HepG2 (cell line): ENCODE measurements around the gene TNIP1. TPM values are rescaled to one million over a fixed set of nuclear protein-coding genes. Genes with fewer than 3 reads are reported as not detected.
A peak's percentile ranks its signal among the peaks of the same experiment; 100 is the strongest.

Experiments used
- CBX5 ChIP-seq: sonication (generic); formaldehyde crosslinking; IDR thresholded peaks from 2 replicates; pipeline ENCODE4 v1.4.0; 2020; ENCODE audit warnings: missing genetic modification reagents, borderline replicate concordance
- CEBPG ChIP-seq: IDR thresholded peaks from 2 replicates; pipeline ENCODE4 v1.6.1; 2016
- GABPB1 ChIP-seq: IDR thresholded peaks from 2 replicates; pipeline ENCODE4 v1.6.1; 2016; ENCODE audit warnings: mild to moderate bottlenecking, missing genetic modification reagents, moderate library complexity, missing compliant biosample characterization
- MXD4 ChIP-seq: IDR thresholded peaks from 2 replicates; pipeline ENCODE4 v1.6.1; 2016; ENCODE audit warnings: mild to moderate bottlenecking, missing biosample characterization, missing genetic modification reagents
- MYC ChIP-seq: sonication (generic); formaldehyde crosslinking; IDR thresholded peaks from 2 replicates; pipeline ENCODE4 v1.9.0; 2021; ENCODE audit warnings: missing genetic modification reagents, borderline replicate concordance
- PCBP2 ChIP-seq: fragments of 200-400 bp; formaldehyde crosslinking; optimal IDR thresholded peaks from 2 replicates; pipeline ENCODE3; 2018; ENCODE audit warnings: low read length, low read depth; ENCODE audit not compliant: poor library complexity, severe bottlenecking
- SOX6 ChIP-seq, 2 experiments: fragments of 450-650 bp in 1 of 2; sonication (generic) in 1 of 2; formaldehyde crosslinking in 1 of 2; IDR thresholded peaks; 2 replicates each; pipeline versions ENCODE4 v1.4.0 to v1.6.1; 2017 to 2020; ENCODE audit warnings: antibody characterized with exemption in 1 of 2, mild to moderate bottlenecking in 1 of 2, missing genetic modification reagents in 1 of 2
- ZNF543 ChIP-seq: sonication (generic); formaldehyde crosslinking; IDR thresholded peaks from 2 replicates; pipeline ENCODE4 v1.4.0; 2020; ENCODE audit warnings: mild to moderate bottlenecking, missing genetic modification reagents
- ZNF557 ChIP-seq: sonication (generic); formaldehyde crosslinking; IDR thresholded peaks from 2 replicates; pipeline ENCODE4 v1.4.0; 2020; ENCODE audit warnings: missing genetic modification reagents
- ZNF749 ChIP-seq: sonication (generic); formaldehyde crosslinking; IDR thresholded peaks from 2 replicates; pipeline ENCODE4 v1.8.0; 2022; ENCODE audit warnings: mild to moderate bottlenecking, missing genetic modification reagents, moderate library complexity, borderline replicate concordance
- ZNF780A ChIP-seq: sonication (generic); formaldehyde crosslinking; IDR thresholded peaks from 2 replicates; pipeline ENCODE4 v1.8.0; 2022; ENCODE audit warnings: mild to moderate bottlenecking, missing genetic modification reagents, moderate library complexity
- polyA plus RNA-seq, 8 experiments: library from polyadenylated mRNA; depleted of rRNA in 3 of 8; stranded (reverse) in 7 of 8; unstranded in 1 of 8; fragments of >200 nt; fragmentation: Illumina TruSeq in 4 of 8; extraction: Trizol in 4 of 8; gene quantifications; 2 replicates each; pipeline versions ENCODE4 v1.2.1 to v1.2.3, GENCODE V29; 2011 to 2016; ENCODE audit warnings: low read depth in 4 of 8, missing spikeins in 1 of 8, mixed read lengths in 1 of 8; ENCODE audit not compliant: insufficient read depth in 1 of 8
- total RNA-seq, 5 experiments: library from RNA; depleted of rRNA; stranded (reverse); fragments of >200 nt; fragmentation: Illumina TruSeq; extraction: Trizol; gene quantifications; 2 replicates each; pipeline ENCODE4 v1.2.3, GENCODE V29; 2016; ENCODE audit warnings: low read depth in 1 of 5
- TF ChIP-seq, protein P1 (sequence below): sonication (generic); formaldehyde crosslinking; IDR thresholded peaks from 2 replicates; pipeline ENCODE4 v1.4.0; 2020; ENCODE audit warnings: missing genetic modification reagents
- TF ChIP-seq, protein P2 (sequence below): sonication (generic); formaldehyde crosslinking; IDR thresholded peaks from 2 replicates; pipeline ENCODE4 v1.4.0; 2020; ENCODE audit warnings: missing genetic modification reagents, mild to moderate bottlenecking, borderline replicate concordance
- TF ChIP-seq, protein P3 (sequence below): sonication (generic); formaldehyde crosslinking; IDR thresholded peaks from 2 replicates; pipeline ENCODE4 v1.4.0; 2020; ENCODE audit warnings: mild to moderate bottlenecking, missing genetic modification reagents
- TF ChIP-seq, protein P4 (sequence below): sonication (generic); IDR thresholded peaks from 2 replicates; pipeline ENCODE4 v1.6.1; 2016; ENCODE audit warnings: low read depth, borderline replicate concordance
- TF ChIP-seq, protein P5 (sequence below): IDR thresholded peaks from 2 replicates; pipeline ENCODE4 v1.6.1; 2016
- TF ChIP-seq, protein P6 (sequence below): sonication (generic); formaldehyde crosslinking; IDR thresholded peaks from 2 replicates; pipeline ENCODE4 v1.5.1; 2020; ENCODE audit warnings: mild to moderate bottlenecking, missing genetic modification reagents, borderline replicate concordance

The TNIP1 gene
- total and polyA plus RNA-seq, 2 of the 13 experiments (the other 11 are each of a cell fraction or from before 2014, with no cell fraction given) = 26.2 to 45.9 TPM

DNA sequence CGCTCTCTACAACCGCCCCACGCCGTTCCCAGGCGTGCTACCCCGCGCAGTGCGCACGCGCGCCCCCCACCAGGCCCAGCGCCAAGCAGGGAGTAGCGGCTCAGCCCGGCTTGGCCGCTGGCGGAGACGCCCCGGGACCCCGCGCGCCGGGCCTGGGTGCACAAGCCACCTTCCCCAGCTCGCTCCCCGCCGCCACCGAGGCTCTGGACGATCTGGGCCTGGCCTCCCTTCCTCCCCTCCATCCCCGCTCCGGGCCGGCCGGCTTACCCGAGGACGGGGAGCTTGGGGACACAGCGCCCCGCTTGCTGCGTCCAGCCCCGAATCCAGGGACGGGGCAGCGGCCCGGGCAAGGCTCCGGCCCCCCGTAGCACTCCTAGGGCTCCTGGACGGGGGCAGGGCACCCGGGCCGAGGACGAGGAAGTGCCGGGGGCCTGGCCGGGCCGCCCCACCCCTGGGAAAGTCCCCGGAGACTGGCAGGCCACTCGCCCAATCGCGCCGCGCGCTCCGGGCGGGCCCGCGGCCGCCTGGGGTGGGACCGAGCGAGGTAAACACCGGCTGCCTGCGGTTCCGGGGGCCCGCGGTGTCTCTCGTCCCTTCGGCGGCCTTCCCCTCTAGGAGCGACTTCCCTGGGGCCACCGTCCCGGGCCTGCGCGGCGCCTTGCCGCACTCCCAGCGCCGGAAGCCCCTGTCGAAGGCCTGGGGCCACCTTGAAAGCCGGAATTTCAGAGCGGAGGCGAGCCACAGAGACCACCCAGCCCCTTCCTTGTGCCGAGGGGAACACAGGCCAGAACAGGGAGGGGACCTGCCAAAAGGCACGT lies at the start of gene TNIP1 (continued):
- TF ChIP-seq, protein P1, sequence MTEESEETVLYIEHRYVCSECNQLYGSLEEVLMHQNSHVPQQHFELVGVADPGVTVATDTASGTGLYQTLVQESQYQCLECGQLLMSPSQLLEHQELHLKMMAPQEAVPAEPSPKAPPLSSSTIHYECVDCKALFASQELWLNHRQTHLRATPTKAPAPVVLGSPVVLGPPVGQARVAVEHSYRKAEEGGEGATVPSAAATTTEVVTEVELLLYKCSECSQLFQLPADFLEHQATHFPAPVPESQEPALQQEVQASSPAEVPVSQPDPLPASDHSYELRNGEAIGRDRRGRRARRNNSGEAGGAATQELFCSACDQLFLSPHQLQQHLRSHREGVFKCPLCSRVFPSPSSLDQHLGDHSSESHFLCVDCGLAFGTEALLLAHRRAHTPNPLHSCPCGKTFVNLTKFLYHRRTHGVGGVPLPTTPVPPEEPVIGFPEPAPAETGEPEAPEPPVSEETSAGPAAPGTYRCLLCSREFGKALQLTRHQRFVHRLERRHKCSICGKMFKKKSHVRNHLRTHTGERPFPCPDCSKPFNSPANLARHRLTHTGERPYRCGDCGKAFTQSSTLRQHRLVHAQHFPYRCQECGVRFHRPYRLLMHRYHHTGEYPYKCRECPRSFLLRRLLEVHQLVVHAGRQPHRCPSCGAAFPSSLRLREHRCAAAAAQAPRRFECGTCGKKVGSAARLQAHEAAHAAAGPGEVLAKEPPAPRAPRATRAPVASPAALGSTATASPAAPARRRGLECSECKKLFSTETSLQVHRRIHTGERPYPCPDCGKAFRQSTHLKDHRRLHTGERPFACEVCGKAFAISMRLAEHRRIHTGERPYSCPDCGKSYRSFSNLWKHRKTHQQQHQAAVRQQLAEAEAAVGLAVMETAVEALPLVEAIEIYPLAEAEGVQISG (CRISPR knock-in tag) = peak; percentile 87
- TF ChIP-seq MYC (CRISPR knock-in tag) = peak; percentile 52; the same call in 1 of the 2 replicates
- peak; percentile 9; the same call in 1 of the 2 replicates for TF ChIP-seq ZNF557 (CRISPR knock-in tag)
- TF ChIP-seq, protein P2, sequence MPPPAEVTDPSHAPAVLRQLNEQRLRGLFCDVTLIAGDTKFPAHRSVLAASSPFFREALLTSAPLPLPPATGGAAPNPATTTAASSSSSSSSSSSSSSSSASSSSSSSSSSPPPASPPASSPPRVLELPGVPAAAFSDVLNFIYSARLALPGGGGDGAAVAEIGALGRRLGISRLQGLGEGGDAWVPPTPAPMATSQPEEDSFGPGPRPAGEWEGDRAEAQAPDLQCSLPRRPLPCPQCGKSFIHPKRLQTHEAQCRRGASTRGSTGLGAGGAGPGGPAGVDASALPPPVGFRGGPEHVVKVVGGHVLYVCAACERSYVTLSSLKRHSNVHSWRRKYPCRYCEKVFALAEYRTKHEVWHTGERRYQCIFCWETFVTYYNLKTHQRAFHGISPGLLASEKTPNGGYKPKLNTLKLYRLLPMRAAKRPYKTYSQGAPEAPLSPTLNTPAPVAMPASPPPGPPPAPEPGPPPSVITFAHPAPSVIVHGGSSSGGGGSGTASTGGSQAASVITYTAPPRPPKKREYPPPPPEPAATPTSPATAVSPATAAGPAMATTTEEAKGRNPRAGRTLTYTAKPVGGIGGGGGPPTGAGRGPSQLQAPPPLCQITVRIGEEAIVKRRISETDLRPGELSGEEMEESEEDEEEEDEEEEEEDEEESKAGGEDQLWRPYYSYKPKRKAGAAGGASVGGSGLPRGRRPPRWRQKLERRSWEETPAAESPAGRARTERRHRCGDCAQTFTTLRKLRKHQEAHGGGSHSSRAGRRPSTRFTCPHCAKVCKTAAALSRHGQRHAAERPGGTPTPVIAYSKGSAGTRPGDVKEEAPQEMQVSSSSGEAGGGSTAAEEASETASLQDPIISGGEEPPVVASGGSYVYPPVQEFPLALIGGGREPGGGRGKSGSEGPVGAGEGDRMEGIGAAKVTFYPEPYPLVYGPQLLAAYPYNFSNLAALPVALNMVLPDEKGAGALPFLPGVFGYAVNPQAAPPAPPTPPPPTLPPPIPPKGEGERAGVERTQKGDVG = 0 out of 2 replicates have a peak, but pooled peaks have one; percentile 46
- TF ChIP-seq SOX6 (IDR thresholded peaks at IDR 0.05) = no peak
- TF ChIP-seq SOX6 (CRISPR knock-in tag; IDR thresholded peaks at IDR 0.05) = peak; percentile 57
- TF ChIP-seq, protein P3, sequence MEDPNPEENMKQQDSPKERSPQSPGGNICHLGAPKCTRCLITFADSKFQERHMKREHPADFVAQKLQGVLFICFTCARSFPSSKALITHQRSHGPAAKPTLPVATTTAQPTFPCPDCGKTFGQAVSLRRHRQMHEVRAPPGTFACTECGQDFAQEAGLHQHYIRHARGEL = 0 out of 2 replicates have a peak, but pooled peaks have one; percentile 41
- no peak for TF ChIP-seq ZNF780A (CRISPR knock-in tag)
- 0 out of 2 replicates have a peak, but pooled peaks have one; percentile 50 for TF ChIP-seq ZNF749 (CRISPR knock-in tag)
- no peak for TF ChIP-seq CEBPG (CRISPR knock-in tag)
- TF ChIP-seq PCBP2 = no peak
- TF ChIP-seq, protein P4, sequence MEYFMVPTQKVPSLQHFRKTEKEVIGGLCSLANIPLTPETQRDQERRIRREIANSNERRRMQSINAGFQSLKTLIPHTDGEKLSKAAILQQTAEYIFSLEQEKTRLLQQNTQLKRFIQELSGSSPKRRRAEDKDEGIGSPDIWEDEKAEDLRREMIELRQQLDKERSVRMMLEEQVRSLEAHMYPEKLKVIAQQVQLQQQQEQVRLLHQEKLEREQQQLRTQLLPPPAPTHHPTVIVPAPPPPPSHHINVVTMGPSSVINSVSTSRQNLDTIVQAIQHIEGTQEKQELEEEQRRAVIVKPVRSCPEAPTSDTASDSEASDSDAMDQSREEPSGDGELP = peak; percentile 69; the same call in 1 of the 2 replicates
- TF ChIP-seq CBX5 (CRISPR knock-in tag) = no peak; the same call in 1 of the 2 replicates
- TF ChIP-seq, protein P5, sequence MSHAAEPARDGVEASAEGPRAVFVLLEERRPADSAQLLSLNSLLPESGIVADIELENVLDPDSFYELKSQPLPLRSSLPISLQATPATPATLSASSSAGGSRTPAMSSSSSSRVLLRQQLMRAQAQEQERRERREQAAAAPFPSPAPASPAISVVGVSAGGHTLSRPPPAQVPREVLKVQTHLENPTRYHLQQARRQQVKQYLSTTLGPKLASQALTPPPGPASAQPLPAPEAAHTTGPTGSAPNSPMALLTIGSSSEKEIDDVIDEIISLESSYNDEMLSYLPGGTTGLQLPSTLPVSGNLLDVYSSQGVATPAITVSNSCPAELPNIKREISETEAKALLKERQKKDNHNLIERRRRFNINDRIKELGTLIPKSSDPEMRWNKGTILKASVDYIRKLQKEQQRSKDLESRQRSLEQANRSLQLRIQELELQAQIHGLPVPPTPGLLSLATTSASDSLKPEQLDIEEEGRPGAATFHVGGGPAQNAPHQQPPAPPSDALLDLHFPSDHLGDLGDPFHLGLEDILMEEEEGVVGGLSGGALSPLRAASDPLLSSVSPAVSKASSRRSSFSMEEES (CRISPR knock-in tag) = peak; percentile 59; the same call in 1 of the 2 replicates
- TF ChIP-seq, protein P6, sequence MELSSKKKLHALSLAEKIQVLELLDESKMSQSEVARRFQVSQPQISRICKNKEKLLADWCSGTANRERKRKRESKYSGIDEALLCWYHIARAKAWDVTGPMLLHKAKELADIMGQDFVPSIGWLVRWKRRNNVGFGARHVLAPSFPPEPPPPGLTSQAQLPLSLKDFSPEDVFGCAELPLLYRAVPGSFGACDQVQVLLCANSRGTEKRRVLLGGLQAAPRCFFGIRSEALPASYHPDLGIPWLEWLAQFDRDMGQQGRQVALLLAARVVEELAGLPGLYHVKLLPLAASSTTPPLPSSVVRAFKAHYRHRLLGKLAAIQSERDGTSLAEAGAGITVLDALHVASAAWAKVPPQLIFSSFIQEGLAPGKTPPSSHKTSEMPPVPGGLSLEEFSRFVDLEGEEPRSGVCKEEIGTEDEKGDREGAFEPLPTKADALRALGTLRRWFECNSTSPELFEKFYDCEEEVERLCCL (CRISPR knock-in tag) = 0 out of 2 replicates have a peak, but pooled peaks have one; percentile 32
- TF ChIP-seq MXD4 (CRISPR knock-in tag) = peak; percentile 59
- peak; percentile 94 for TF ChIP-seq GABPB1
- peak; percentile 93 for TF ChIP-seq ZNF543 (CRISPR knock-in tag)
